H1 (cell line): ENCODE results near the gene NPY2R. TPM values are rescaled to one million over a fixed set of nuclear protein-coding genes. Genes with fewer than 3 reads are reported as not detected.

Source experiments
- CTCF ChIA-PET: fragments of 300-600 bp; sonication (Branson Sonifier 250); formaldehyde crosslinking; loops from one replicate; lab custom pipeline; 2021; ENCODE audit not compliant: partially characterized antibody; lab: Charles Lee
- POLR2A ChIA-PET: fragments of 300-600 bp; sonication (Branson Sonifier 250); formaldehyde crosslinking; loops from one replicate; lab custom pipeline; 2021; ENCODE audit warnings: inconsistent platforms; ENCODE audit not compliant: partially characterized antibody; lab: Charles Lee
- DNase-seq, 2 experiments: peaks; one replicate each; pipeline versions ENCODE4 v3.0.0 to v3.0.0-alpha.2; 2010 to 2022; ENCODE audit warnings: low spot score in 2 of 2, low read depth in 1 of 2, mixed read lengths in 1 of 2
- FAIRE-seq: peaks from 2 replicates; lab custom pipeline; 2011; peaks lifted over from hg19 to GRCh38; lab: Jason Lieb, UNC
- H2AFZ ChIP-seq: 2 replicates; pipeline ENCODE4 v1.8.1; 2012; ENCODE audit warnings: low read length, inconsistent platforms
- H2AK5ac ChIP-seq: 2 replicates; pipeline ENCODE4 v1.6.1; 2013; ENCODE audit warnings: low read depth, low read length
- H2BK120ac ChIP-seq: replicated peaks from 2 replicates; pipeline ENCODE3; 2013; ENCODE audit warnings: low read depth, low read length, inconsistent platforms
- H2BK12ac ChIP-seq: 2 replicates; pipeline ENCODE4 v1.6.1; 2013; ENCODE audit warnings: low read depth, low read length
- H2BK15ac ChIP-seq: 2 replicates; pipeline ENCODE4 v1.6.1; 2013; ENCODE audit warnings: low read length
- H2BK20ac ChIP-seq: 2 replicates; pipeline ENCODE4 v1.6.1; 2013; ENCODE audit warnings: low read length
- H2BK5ac ChIP-seq: 2 replicates; pipeline ENCODE4 v1.6.1; 2013; ENCODE audit warnings: low read depth, low read length
- H3K14ac ChIP-seq: 2 replicates; pipeline ENCODE4 v1.6.1; 2013; ENCODE audit warnings: inconsistent platforms; ENCODE audit not compliant: insufficient read length
- H3K18ac ChIP-seq: 2 replicates; pipeline ENCODE4 v1.6.1; 2013; ENCODE audit warnings: low read length; ENCODE audit errors: extremely low read depth
- H3K23ac ChIP-seq: 2 replicates; pipeline ENCODE4 v1.6.1; 2013; ENCODE audit warnings: inconsistent platforms; ENCODE audit not compliant: insufficient read length
- H3K23me2 ChIP-seq: 2 replicates; pipeline ENCODE4 v1.6.1; 2013; ENCODE audit warnings: low read depth, low read length
- H3K27ac ChIP-seq: 2 replicates; pipeline ENCODE4 v1.6.1; 2011; ENCODE audit warnings: low read depth, low read length, inconsistent platforms
- H3K27me3 ChIP-seq, 4 experiments: replicated peaks in 1 of 4; 1 replicate in 1 of 4; 2 replicates in 3 of 4; pipeline versions ENCODE4 v1.6.1 to v1.8.1; 2011 to 2013; ENCODE audit warnings: low read length in 3 of 4, mild to moderate bottlenecking in 3 of 4, inconsistent platforms in 2 of 4, mixed read lengths in 2 of 4, moderate library complexity in 1 of 4; ENCODE audit not compliant: control insufficient read depth in 3 of 4, insufficient read depth in 3 of 4; ENCODE audit errors: extremely low read depth in 1 of 4
- H3K36me3 ChIP-seq, 4 experiments: 2 replicates each; pipeline versions ENCODE4 v1.6.1 to v1.8.1; 2011 to 2013; ENCODE audit warnings: mild to moderate bottlenecking in 4 of 4, low read length in 3 of 4, moderate library complexity in 2 of 4, control low read depth in 1 of 4, inconsistent platforms in 1 of 4; ENCODE audit not compliant: insufficient read depth in 4 of 4, control insufficient read depth in 2 of 4
- H3K4ac ChIP-seq: replicated peaks from 2 replicates; pipeline ENCODE3; 2013; ENCODE audit warnings: low read length, low read depth, mixed read lengths, inconsistent platforms; ENCODE audit not compliant: insufficient read length
- H3K4me1 ChIP-seq, 4 experiments: replicated peaks in 1 of 4; 1 replicate in 1 of 4; 2 replicates in 3 of 4; pipeline versions ENCODE4 v1.6.1 to v1.8.1; 2011 to 2013; ENCODE audit warnings: low read length in 3 of 4, inconsistent platforms in 2 of 4, mixed read lengths in 1 of 4; ENCODE audit not compliant: insufficient read depth in 4 of 4, control insufficient read depth in 3 of 4
- H3K4me2 ChIP-seq, 2 experiments: 2 replicates each; pipeline versions ENCODE4 v1.6.1 to v1.8.1; 2011 to 2013; ENCODE audit warnings: low read depth in 2 of 2, low read length in 2 of 2, control low read depth in 1 of 2, inconsistent platforms in 1 of 2, mild to moderate bottlenecking in 1 of 2; ENCODE audit not compliant: insufficient read depth in 1 of 2
- H3K4me3 ChIP-seq, 4 experiments: fragments of 200-600, 300-600 bp in 1 of 4; sonication (generic), shearing (Covaris generic), sonication (Bioruptor Twin) in 1 of 4; 2 replicates each; pipeline versions ENCODE4 v1.5.1 to v1.8.1; 2011 to 2016; ENCODE audit warnings: low read length in 4 of 4, low read depth in 3 of 4, control low read depth in 2 of 4, inconsistent platforms in 2 of 4, mild to moderate bottlenecking in 2 of 4, mixed read lengths in 1 of 4, moderate library complexity in 1 of 4; ENCODE audit not compliant: insufficient read depth in 2 of 4; ENCODE audit errors: extremely low read depth in 1 of 4
- H3K56ac ChIP-seq: replicated peaks from 2 replicates; pipeline ENCODE3; 2013; ENCODE audit warnings: low read depth, mild to moderate bottlenecking, mixed read lengths, low read length, inconsistent platforms; ENCODE audit not compliant: insufficient read length
- H3K79me1 ChIP-seq: 2 replicates; pipeline ENCODE4 v1.6.1; 2013; ENCODE audit warnings: low read depth, low read length, control low read depth
- H3K79me2 ChIP-seq, 2 experiments: 2 replicates each; pipeline versions ENCODE4 v1.6.1 to v1.8.1; 2012 to 2013; ENCODE audit warnings: low read length in 2 of 2, mild to moderate bottlenecking in 2 of 2, inconsistent platforms in 1 of 2; ENCODE audit not compliant: insufficient read depth in 2 of 2, control insufficient read depth in 1 of 2
- H3K9ac ChIP-seq, 4 experiments: replicated peaks in 1 of 4; 1 replicate in 1 of 4; 2 replicates in 3 of 4; pipeline versions ENCODE4 v1.6.1 to v1.8.1; 2011 to 2013; ENCODE audit warnings: low read depth in 3 of 4, low read length in 3 of 4, control low read depth in 2 of 4, mild to moderate bottlenecking in 2 of 4, moderate library complexity in 2 of 4, inconsistent platforms in 1 of 4; ENCODE audit errors: extremely low read depth in 1 of 4
- H3K9me3 ChIP-seq, 2 experiments: 2 replicates each; pipeline versions ENCODE4 v1.6.1 to v1.8.1; 2012 to 2013; ENCODE audit warnings: mild to moderate bottlenecking in 2 of 2, moderate library complexity in 2 of 2, control low read depth in 1 of 2, inconsistent platforms in 1 of 2, low read depth in 1 of 2, low read length in 1 of 2, mixed read lengths in 1 of 2; ENCODE audit not compliant: insufficient read depth in 2 of 2
- H4K20me1 ChIP-seq, 2 experiments: replicated peaks in 1 of 2; 2 replicates each; pipeline versions ENCODE3 to v1.8.1; 2011 to 2013; ENCODE audit warnings: inconsistent platforms in 2 of 2, low read length in 2 of 2, mild to moderate bottlenecking in 1 of 2; ENCODE audit not compliant: insufficient read depth in 2 of 2, control insufficient read depth in 1 of 2
- H4K5ac ChIP-seq: 2 replicates; pipeline ENCODE4 v1.6.1; 2013; ENCODE audit warnings: low read length, low read depth, mixed read lengths, inconsistent platforms; ENCODE audit not compliant: insufficient read length
- H4K8ac ChIP-seq: 2 replicates; pipeline ENCODE4 v1.8.0; 2013; ENCODE audit warnings: mild to moderate bottlenecking, moderate library complexity, low read length, inconsistent platforms; ENCODE audit not compliant: insufficient read depth; ENCODE audit errors: extremely low read depth
- H4K91ac ChIP-seq: replicated peaks from 2 replicates; pipeline ENCODE3; 2013; ENCODE audit warnings: low read length, mixed read lengths, inconsistent platforms; ENCODE audit not compliant: insufficient read length
- RXRA ChIP-seq: IDR thresholded peaks from 2 replicates; pipeline ENCODE4 v1.6.1; 2011; ENCODE audit warnings: low read depth, mild to moderate bottlenecking, low read length, moderate library complexity; ENCODE audit not compliant: insufficient read depth
- TBP ChIP-seq: IDR thresholded peaks from 2 replicates; pipeline ENCODE4 v1.6.1; 2011; ENCODE audit warnings: low read depth, low read length, improper control_type of control experiment
- WGBS, 2 experiments: shearing (Covaris generic) in 1 of 2; methylation state at CpG; one replicate each; pipeline versions ENCODE4 v1.1.6 to v1.1.7; 2013 to 2015; ENCODE audit warnings: low lambda C conversion rate in 2 of 2, mixed read lengths in 2 of 2, inconsistent platforms in 1 of 2, low coverage in 1 of 2, missing lambda C conversion rate in 1 of 2; ENCODE audit not compliant: insufficient replicate concordance in 2 of 2, insufficient coverage in 1 of 2, insufficient read length in 1 of 2; ENCODE audit errors: extremely low coverage in 1 of 2, missing lambda C conversion rate in 1 of 2; 5-methylcytosine and 5-hydroxymethylcytosine counted together
- polyA plus RNA-seq, 7 experiments: library from polyadenylated mRNA; depleted of rRNA in 3 of 7; stranded (reverse) in 5 of 7; unstranded in 2 of 7; fragments of >200 nt in 5 of 7; fragments of 200-250 nt in 2 of 7; gene quantifications; 1 replicate in 5 of 7; 2 replicates in 1 of 7; 4 replicates in 1 of 7; pipeline versions ENCODE4 v1.2.1 to v1.2.3, GENCODE V29; 2011 to 2013; ENCODE audit warnings: missing spikeins in 2 of 7, mixed read lengths in 2 of 7
- total RNA-seq: library from RNA; stranded (reverse); fragmentation: NEBNext Ultra II Directional; extraction: Animal tissue kit (Norgen Biotek cat#: 25700); gene quantifications from 2 replicates; pipeline ENCODE4 v1.2.1, GENCODE V29; 2021

NPY2R gene
- total and polyA plus RNA-seq, 2 of the 8 experiments (the other 6 are each of a cell fraction or from before 2014, with no cell fraction given) = 0.09 to 0.41 TPM

- POLR2A ChIA-PET = no interaction called here
These were observed 43.7 kb upstream of the NPY2R start for GRCh38 chr4:155164718-155165117.

More at GRCh38 chr4:155164718-155165117, 43.7 kb upstream of the NPY2R start:
- no peaks in the 10 kb centered on the region for H3K23me2 ChIP-seq
- no peak overlapping the region for H3K18ac ChIP-seq
- 84% methylated on average over 2 of the region's 2 CpGs; no CpG with 5 or more reads in 1 of the 2 experiments for WGBS, 2 experiments
- H2BK20ac ChIP-seq = no peak overlapping the region
- H3K4me3 ChIP-seq = no peak overlapping the region
- H3K9me3 ChIP-seq = no peaks in the 10 kb centered on the region
- H4K91ac ChIP-seq = no peak overlapping the region
- H2AK5ac ChIP-seq = no peak overlapping the region
- no peak overlapping the region for H2BK120ac ChIP-seq
- no peak overlapping the region for H2AFZ ChIP-seq
- no peak overlapping the region for H3K23ac ChIP-seq
- no peak overlapping the region for H4K5ac ChIP-seq
- no peaks in the 10 kb centered on the region for H3K79me2 ChIP-seq
- CTCF ChIA-PET = interaction anchor here (1.0 kb wide), 1 partner anchor 137 kb away, joined by 3 read pairs; no protein-coding TSS in a partner anchor
- peaks cover 0 to 3% (median 0%) of the 10 kb centered on the region in 4 experiments; a peak in 2 of 8 replicates for H3K36me3 ChIP-seq
- no peak overlapping the region for H3K9ac ChIP-seq
- H4K20me1 ChIP-seq = no peaks in the 10 kb centered on the region
- no peak overlapping the region for H3K4ac ChIP-seq
- H3K27ac ChIP-seq = no peak overlapping the region
- no peaks in the 10 kb centered on the region for H3K27me3 ChIP-seq
- TF ChIP-seq TBP = no peak
- no peak for TF ChIP-seq RXRA
- TF ChIP-seq, all 59 proteins: peak for 0
- no peak overlapping the region for H3K4me2 ChIP-seq
- no peak overlapping the region for H3K56ac ChIP-seq
- FAIRE-seq (no peak), DNase-seq (no peak)
- H3K4me1 ChIP-seq = no peaks in the 10 kb centered on the region
- H4K8ac ChIP-seq = no peak overlapping the region
- no peak overlapping the region for H3K14ac ChIP-seq
- no peak overlapping the region for H2BK5ac ChIP-seq
- H2BK12ac ChIP-seq = no peak overlapping the region
- H2BK15ac ChIP-seq = no peak overlapping the region
- H3K79me1 ChIP-seq = no peaks in the 10 kb centered on the region
